Fibroblast of villous mesenchyme (primary cell): ENCODE measurements around the gene C1orf74. TPM values are rescaled to one million over a fixed set of nuclear protein-coding genes. Genes with fewer than 3 reads are reported as not detected.
A peak's percentile ranks its signal among the peaks of the same experiment; 100 is the strongest.

Source experiments
- DNase-seq: peaks from one replicate; pipeline ENCODE4 v3.0.0-alpha.2; 2010; ENCODE audit warnings: low read depth
- H3K4me3 ChIP-seq: 2 replicates; pipeline ENCODE4 v1.5.1; 2011; ENCODE audit warnings: low read depth, mild to moderate bottlenecking, low read length
- CTCF ChIP-seq: IDR thresholded peaks from 2 replicates; pipeline ENCODE4 v1.5.1; 2012; ENCODE audit warnings: low read depth, mild to moderate bottlenecking, low read length; ENCODE audit not compliant: insufficient read depth
- total RNA-seq: library from RNA; depleted of rRNA; stranded (reverse); fragments of >200 nt; gene quantifications from 2 replicates; pipeline ENCODE4 v1.2.3, GENCODE V29; 2012

The C1orf74 gene
- total RNA-seq = 3.0 and 3.5 TPM in 2 replicates

GRCh38 chr1:209784265-209785169 is at the start of gene C1orf74:
TSS of gene C1orf74 (minus strand) at chr1:209784559. CDS start at chr1:209783634, 925 bp downstream.
- TF ChIP-seq CTCF = no peak
- H3K4me3 ChIP-seq = peak within 1 kb of the TSS; percentile 94
- DNase-seq = peak; percentile 97

GRCh38 chr1:209831615-209832014 is 47.3 kb upstream of the C1orf74 start:
- no peak for TF ChIP-seq CTCF
- DNase-seq = no peak
- no peak overlapping the region for H3K4me3 ChIP-seq

- DNase-seq = no peak
- no peak for TF ChIP-seq CTCF
- no peak overlapping the region for H3K4me3 ChIP-seq
These were observed 46.4 kb upstream of the C1orf74 start for GRCh38 chr1:209830722-209831121.

- TF ChIP-seq CTCF = no peak
- no peak for DNase-seq
These were observed 45.4 kb upstream of the C1orf74 start for GRCh38 chr1:209829716-209830115.

GRCh38 chr1:209827384-209828262 is 43.3 kb upstream of the C1orf74 start, which contains the start of gene UTP25:
TSS of gene UTP25 (plus strand) at chr1:209827972. CDS start at chr1:209828064, 92 bp downstream.
- peak; percentile 97 for DNase-seq
- TF ChIP-seq CTCF = peak; percentile 66
- peak within 1 kb of the TSS; percentile 75 for H3K4me3 ChIP-seq

More at GRCh38 chr1:209829716-209830115, 45.4 kb upstream of the C1orf74 start:
- H3K4me3 ChIP-seq = no peak overlapping the region

GRCh38 chr1:209825591-209826434 is 41.5 kb upstream of the C1orf74 start:
- no peak overlapping the region for H3K4me3 ChIP-seq
- no peak for DNase-seq
- TF ChIP-seq CTCF = no peak
